B cell (primary cell): ENCODE measurements around the gene SHB. TPM values are rescaled to one million over a fixed set of nuclear protein-coding genes. Genes with fewer than 3 reads are reported as not detected.

Experiments
- ATAC-seq: fragments of 200-7000 bp; cut with Tn5 transposase; one replicate; pipeline ENCODE4 v1.10.0; 2021; ENCODE audit warnings: low read depth, mild to moderate bottlenecking, moderate number of reproducible peaks, moderate library complexity
- CTCF ChIA-PET: fragments of 350-600 bp; sonication (Branson Sonifier 250); formaldehyde crosslinking; loops from one replicate; lab custom pipeline; 2021; ENCODE audit warnings: antibody characterized with exemption, inconsistent platforms; lab: Charles Lee
- POLR2A ChIA-PET: fragments of 350-600 bp; sonication (Branson Sonifier 250); formaldehyde crosslinking; loops from one replicate; lab custom pipeline; 2021; ENCODE audit warnings: antibody characterized with exemption; lab: Charles Lee
- DNase-seq: peaks from one replicate; pipeline ENCODE4 v3.0.0; 2013
- H2AFZ ChIP-seq: 2 replicates; pipeline ENCODE4 v1.6.1; 2012; ENCODE audit warnings: mild to moderate bottlenecking, low read depth, low read length; ENCODE audit not compliant: insufficient read depth, poor library complexity, severe bottlenecking
- H3K27ac ChIP-seq, 2 donors: 1 replicate in 1 of 2; 2 replicates in 1 of 2; pipeline ENCODE4 v1.5.1; 2012 to 2013; ENCODE audit warnings: low read length in 2 of 2, mild to moderate bottlenecking in 2 of 2, moderate library complexity in 1 of 2
- H3K27me3 ChIP-seq, 4 experiments: fragments of 200-600 bp in 1 of 4; sonication (generic) in 1 of 4; replicated peaks in 1 of 4; 1 replicate in 2 of 4; 2 replicates in 2 of 4; pipeline versions ENCODE4 v1.6.1 to v1.7.0; 2013 to 2016; ENCODE audit warnings: low read length in 3 of 4, mild to moderate bottlenecking in 2 of 4, mixed read lengths in 1 of 4, moderate library complexity in 1 of 4; ENCODE audit not compliant: insufficient read depth in 4 of 4, control insufficient read depth in 3 of 4; ENCODE audit errors: control extremely low read depth in 1 of 4
- H3K36me3 ChIP-seq, 2 experiments: replicated peaks in 1 of 2; 1 replicate in 1 of 2; 2 replicates in 1 of 2; pipeline versions ENCODE4 v1.6.1 to v1.7.1; 2013; ENCODE audit warnings: low read length in 1 of 2; ENCODE audit not compliant: insufficient read depth in 2 of 2, control insufficient read depth in 1 of 2; ENCODE audit errors: control extremely low read depth in 1 of 2, extremely low read depth in 1 of 2
- H3K4me1 ChIP-seq, 2 donors: fragments of 200-600 bp in 1 of 2; sonication (generic) in 1 of 2; 1 replicate in 1 of 2; 2 replicates in 1 of 2; pipeline versions ENCODE4 v1.5.1 to v1.6.1; 2013 to 2017; ENCODE audit warnings: low read length in 2 of 2; ENCODE audit not compliant: control insufficient read depth in 2 of 2, insufficient read depth in 2 of 2
- H3K4me2 ChIP-seq: replicated peaks from 2 replicates; pipeline ENCODE3; 2012; ENCODE audit warnings: mild to moderate bottlenecking, low read depth, low read length; ENCODE audit not compliant: poor library complexity, severe bottlenecking
- H3K4me3 ChIP-seq, 5 experiments: fragments of 200-600 bp in 1 of 5; sonication (generic) in 1 of 5; 1 replicate in 3 of 5; 2 replicates in 2 of 5; pipeline versions ENCODE4 v1.5.1 to v1.7.0; 2011 to 2016; ENCODE audit warnings: low read length in 4 of 5, mild to moderate bottlenecking in 4 of 5, low read depth in 2 of 5, control low read depth in 1 of 5, moderate library complexity in 1 of 5; ENCODE audit not compliant: insufficient read depth in 1 of 5; ENCODE audit errors: control extremely low read depth in 1 of 5, extremely low read depth in 1 of 5
- H3K79me2 ChIP-seq: fragments of 200-600 bp; sonication (generic); one replicate; pipeline ENCODE4 v1.6.0; 2016; ENCODE audit warnings: low read length; ENCODE audit not compliant: control insufficient read depth, insufficient read depth
- H3K9ac ChIP-seq: fragments of 200-600 bp; sonication (generic); 2 replicates; pipeline ENCODE4 v1.6.1; 2017; ENCODE audit warnings: mild to moderate bottlenecking, low read length, moderate library complexity
- H3K9me3 ChIP-seq, 3 donors: one replicate each; pipeline versions ENCODE4 v1.6.1 to v1.7.1; 2013; ENCODE audit warnings: low read length in 2 of 3; ENCODE audit not compliant: control insufficient read depth in 2 of 3, insufficient read depth in 1 of 3; ENCODE audit errors: control extremely low read depth in 1 of 3
- H4K20me1 ChIP-seq: 2 replicates; pipeline ENCODE4 v1.6.0; 2012; ENCODE audit warnings: mild to moderate bottlenecking, low read length; ENCODE audit not compliant: insufficient read depth, control insufficient read depth, poor library complexity, severe bottlenecking
- H3K27ac Mint-ChIP-seq: one replicate; pipeline ENCODE4 v1.8.0; 2021; ENCODE audit warnings: mixed read lengths
- H3K27me3 Mint-ChIP-seq: one replicate; pipeline ENCODE4 v1.8.0; 2021; ENCODE audit warnings: mixed read lengths
- H3K4me1 Mint-ChIP-seq: one replicate; pipeline ENCODE4 v1.8.0; 2021; ENCODE audit warnings: mixed read lengths
- H3K4me3 Mint-ChIP-seq: one replicate; pipeline ENCODE4 v1.8.0; 2021; ENCODE audit warnings: mixed read lengths
- H3K9me3 Mint-ChIP-seq: one replicate; pipeline ENCODE4 v1.8.0; 2022; ENCODE audit warnings: mixed read lengths; ENCODE audit not compliant: insufficient read depth
- EZH2 ChIP-seq: IDR thresholded peaks from 2 replicates; pipeline ENCODE4 v1.6.1; 2012; ENCODE audit warnings: borderline replicate concordance, low read depth, mild to moderate bottlenecking, moderate library complexity, low read length; ENCODE audit not compliant: insufficient read depth, poor library complexity, severe bottlenecking
- WGBS: methylation state at CpG from one replicate; pipeline ENCODE4 v1.1.5; 2013; ENCODE audit warnings: missing lambda C conversion rate; ENCODE audit not compliant: insufficient coverage; 5-methylcytosine and 5-hydroxymethylcytosine counted together
- intact Hi-C: fragments of 100-400 bp; cut with micrococcal nuclease; formaldehyde crosslinking; loops from one replicate; pipeline ENCODE4 v1.10.0; 2022
- polyA plus RNA-seq: library from polyadenylated mRNA; depleted of rRNA; stranded (reverse); fragments of >200 nt; gene quantifications from 2 replicates; pipeline ENCODE4 v1.2.3, GENCODE V29; 2012
- total RNA-seq, 2 donors: library from RNA; stranded (reverse); fragments of 120-200 nt in 1 of 2; gene quantifications; 1 replicate in 1 of 2; 2 replicates in 1 of 2; pipeline versions ENCODE4 v1.2.3 to v1.2.4, GENCODE V29; 2013 to 2022
- TF ChIP-seq, protein P1 (sequence below): fragments of 200-600 bp; IDR thresholded peaks from one replicate; pipeline ENCODE4 v1.8.0; 2022; ENCODE audit warnings: antibody characterized with exemption, mild to moderate bottlenecking

SHB gene
- total and polyA plus RNA-seq, 2 donors (not counting 1 experiment from before 2014, with no cell fraction given), result 0.06 to 1.9 TPM

DNA sequence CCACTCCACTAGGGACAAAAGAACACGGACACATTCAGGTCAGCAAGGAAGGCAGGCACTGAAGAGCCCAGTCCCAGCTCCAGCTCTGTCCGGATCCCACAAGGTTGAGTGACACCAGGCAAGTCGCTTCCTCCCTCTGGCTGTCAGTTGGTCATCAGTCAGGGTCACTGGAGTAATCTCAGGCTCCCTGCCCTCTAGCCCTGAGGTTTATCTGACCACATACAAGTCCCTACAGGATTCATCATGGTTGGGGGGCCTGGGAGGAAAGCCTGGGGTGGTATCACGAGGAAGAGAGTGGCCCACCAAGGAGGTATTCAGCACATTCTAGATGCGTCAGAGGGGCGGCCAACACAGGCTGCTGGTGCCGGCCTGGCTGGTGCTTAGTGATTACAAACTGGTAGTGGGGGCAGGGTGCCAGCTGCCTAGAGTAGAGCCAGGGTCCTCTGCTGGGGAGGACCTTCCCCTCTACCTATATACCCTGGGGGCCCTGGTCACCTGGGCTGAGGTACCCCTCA is 81.5 kb downstream of the SHB start:
- Histone ChIP-seq H3K4me3 (no peak overlapping the region), H3K79me2 (no peaks in the 10 kb centered on the region), H4K20me1 (no peaks in the 10 kb centered on the region), H3K36me3 (no peaks in the 10 kb centered on the region), H3K27ac (no peak overlapping the region), H3K4me1 (no peaks in the 10 kb centered on the region), H3K9ac (no peak overlapping the region), H3K27me3 (peaks cover 0 to 5% (median 0%) of the 10 kb centered on the region in 4 experiments), H3K9me3 (no peaks in the 10 kb centered on the region), H2AFZ (no peak overlapping the region), H3K4me2 (no peak overlapping the region)
- CTCF ChIA-PET, result no interaction called here
- POLR2A ChIA-PET, result no interaction called here
- Mint-ChIP-seq H3K4me3 (no peak overlapping the region), H3K27ac (no peak overlapping the region), H3K27me3 (peaks cover 6% of the 10 kb centered on the region), H3K4me1 (no peaks in the 10 kb centered on the region), H3K9me3 (no peaks in the 10 kb centered on the region)
- DNase-seq (no peak), ATAC-seq (no peak)
- intact Hi-C loops, result no loop called here
- WGBS, result 89% methylated on average over 4 of the region's 7 CpGs
- TF ChIP-seq, protein P1, sequence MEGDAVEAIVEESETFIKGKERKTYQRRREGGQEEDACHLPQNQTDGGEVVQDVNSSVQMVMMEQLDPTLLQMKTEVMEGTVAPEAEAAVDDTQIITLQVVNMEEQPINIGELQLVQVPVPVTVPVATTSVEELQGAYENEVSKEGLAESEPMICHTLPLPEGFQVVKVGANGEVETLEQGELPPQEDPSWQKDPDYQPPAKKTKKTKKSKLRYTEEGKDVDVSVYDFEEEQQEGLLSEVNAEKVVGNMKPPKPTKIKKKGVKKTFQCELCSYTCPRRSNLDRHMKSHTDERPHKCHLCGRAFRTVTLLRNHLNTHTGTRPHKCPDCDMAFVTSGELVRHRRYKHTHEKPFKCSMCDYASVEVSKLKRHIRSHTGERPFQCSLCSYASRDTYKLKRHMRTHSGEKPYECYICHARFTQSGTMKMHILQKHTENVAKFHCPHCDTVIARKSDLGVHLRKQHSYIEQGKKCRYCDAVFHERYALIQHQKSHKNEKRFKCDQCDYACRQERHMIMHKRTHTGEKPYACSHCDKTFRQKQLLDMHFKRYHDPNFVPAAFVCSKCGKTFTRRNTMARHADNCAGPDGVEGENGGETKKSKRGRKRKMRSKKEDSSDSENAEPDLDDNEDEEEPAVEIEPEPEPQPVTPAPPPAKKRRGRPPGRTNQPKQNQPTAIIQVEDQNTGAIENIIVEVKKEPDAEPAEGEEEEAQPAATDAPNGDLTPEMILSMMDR, result no peak
- TF ChIP-seq EZH2, result no peak

DNA sequence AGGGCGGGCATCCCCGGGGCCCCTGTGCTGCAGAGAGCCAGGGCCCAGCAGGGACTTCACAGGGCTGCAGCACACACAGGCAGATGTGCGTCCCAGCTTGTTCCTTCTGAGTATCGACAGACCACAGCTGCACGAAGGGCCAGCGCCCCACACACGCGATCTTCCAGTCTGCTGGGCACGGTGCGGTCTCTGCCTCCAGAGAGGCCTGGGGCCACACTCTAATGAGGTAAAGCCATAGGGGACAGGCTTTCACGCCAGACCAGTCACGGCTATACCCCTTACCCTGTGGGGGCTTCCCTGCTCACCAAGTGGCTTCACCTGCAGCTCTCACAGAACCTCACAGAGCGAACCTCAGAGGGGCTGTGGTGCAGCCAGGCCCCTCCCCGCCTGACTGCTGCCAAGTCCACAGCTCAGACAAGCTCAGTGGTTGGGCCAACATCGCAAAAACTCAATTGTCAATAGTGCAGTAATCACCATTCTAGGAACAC is 82.2 kb downstream of the SHB start:
- no peaks in the 10 kb centered on the region for H3K9me3 ChIP-seq
- no peak overlapping the region for H3K4me2 ChIP-seq
- intact Hi-C loops, result no loop called here
- H3K4me1 ChIP-seq, result no peaks in the 10 kb centered on the region
- POLR2A ChIA-PET, result no interaction called here
- no peaks in the 10 kb centered on the region for H3K36me3 ChIP-seq
- H3K9ac ChIP-seq, result no peak overlapping the region
- Mint-ChIP-seq H3K27me3 (peaks cover 6% of the 10 kb centered on the region), H3K4me1 (no peaks in the 10 kb centered on the region), H3K9me3 (no peaks in the 10 kb centered on the region), H3K4me3 (no peak overlapping the region), H3K27ac (no peak overlapping the region)
- H3K79me2 ChIP-seq, result no peaks in the 10 kb centered on the region
- CTCF ChIA-PET, result interaction anchor here (0.7 kb wide), 1 partner anchor 173 kb away, joined by 3 read pairs; no protein-coding TSS in a partner anchor
- no peak overlapping the region for H3K27ac ChIP-seq
- peaks cover 0 to 5% (median 0%) of the 10 kb centered on the region in 4 experiments for H3K27me3 ChIP-seq
- H4K20me1 ChIP-seq, result no peaks in the 10 kb centered on the region
- H2AFZ ChIP-seq, result no peak overlapping the region
- DNase-seq, result no peak
- no peak for ATAC-seq
- WGBS, result 87% methylated on average over 15 of the region's 15 CpGs
- no peak overlapping the region for H3K4me3 ChIP-seq
- TF ChIP-seq EZH2, result no peak
- TF ChIP-seq, protein P1, result no peak
